Frontal cortex (tissue), 4 donors: Measurements from ENCODE around the gene CCDC92. TPM values are rescaled to one million over a fixed set of nuclear protein-coding genes. Genes with fewer than 3 reads are reported as not detected.

Source experiments
- DNase-seq, 2 donors: peaks; one replicate each; pipeline ENCODE4 v3.0.0; 2012; ENCODE audit warnings: low spot score in 2 of 2
- FAIRE-seq: peaks from 2 replicates; lab custom pipeline; 2012; peaks lifted over from hg19 to GRCh38; lab: Jason Lieb, UNC
- small RNA-seq: library from RNA; depleted of rRNA; stranded (forward); fragments of <200 nt; gene quantifications from one replicate; pipeline ENCODE3, GENCODE V24; 2014
- total RNA-seq: library from RNA; depleted of rRNA; stranded (reverse); fragments of >200 nt; gene quantifications from one replicate; pipeline ENCODE4 v1.2.3, GENCODE V29; 2014
- donor health status: control.
- donor health status: control.
- donor health status: control.

Gene CCDC92
- total RNA-seq, 1 donor from 2014 or later, result 14.7 TPM

GRCh38 chr12:123896767-123897166 lies 75.9 kb downstream of the CCDC92 start:
- FAIRE-seq (no peak), DNase-seq (no peak)

DNA sequence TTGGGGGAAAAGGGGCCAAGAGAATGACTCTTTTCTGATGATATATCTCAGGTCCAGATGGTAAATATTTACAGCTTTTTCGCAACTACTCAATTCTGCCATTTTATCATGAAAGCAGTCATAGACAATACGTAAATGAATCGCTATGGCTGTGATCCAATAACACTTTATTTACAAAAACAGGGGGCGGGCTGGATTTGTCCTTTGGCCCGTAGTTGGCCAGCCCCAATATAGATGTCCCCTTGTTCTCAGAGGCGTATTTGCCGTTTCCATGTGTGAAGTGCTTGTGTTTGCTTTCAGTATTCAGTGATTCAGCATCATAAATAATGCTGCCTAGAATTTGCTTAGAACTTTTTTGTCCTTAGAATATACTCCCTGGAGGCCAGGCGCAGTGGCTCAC lies 77.2 kb downstream of the CCDC92 start:
- FAIRE-seq (no peak), DNase-seq (no peak)

- DNase-seq, result no peak
- FAIRE-seq, result no peak
These were observed 77.7 kb downstream of the CCDC92 start for GRCh38 chr12:123894823-123895345.

DNA sequence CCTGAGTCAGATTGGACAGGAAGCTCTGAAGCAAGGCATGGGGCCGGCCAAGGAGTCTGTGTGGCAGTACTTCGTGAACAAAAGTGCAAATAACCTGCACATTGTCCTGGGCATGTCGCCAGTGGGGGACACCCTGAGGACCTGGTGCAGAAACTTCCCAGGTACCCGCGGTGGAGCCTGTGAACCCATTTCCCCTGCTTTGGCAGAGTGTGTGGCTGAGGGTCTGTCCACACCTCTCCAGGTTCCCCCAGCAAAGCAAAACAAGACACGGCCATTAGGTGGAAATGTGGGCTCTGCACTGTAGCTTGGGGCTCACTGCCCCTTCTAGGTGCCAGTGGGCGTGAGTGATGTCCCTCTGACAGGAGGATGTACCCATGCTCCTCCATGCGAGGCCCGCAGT lies 79.4 kb downstream of the CCDC92 start:
- no peak for DNase-seq
- FAIRE-seq, result no peak

GRCh38 chr12:123892853-123893252 lies 79.8 kb downstream of the CCDC92 start:
- DNase-seq (no peak), FAIRE-seq (no peak)

DNA sequence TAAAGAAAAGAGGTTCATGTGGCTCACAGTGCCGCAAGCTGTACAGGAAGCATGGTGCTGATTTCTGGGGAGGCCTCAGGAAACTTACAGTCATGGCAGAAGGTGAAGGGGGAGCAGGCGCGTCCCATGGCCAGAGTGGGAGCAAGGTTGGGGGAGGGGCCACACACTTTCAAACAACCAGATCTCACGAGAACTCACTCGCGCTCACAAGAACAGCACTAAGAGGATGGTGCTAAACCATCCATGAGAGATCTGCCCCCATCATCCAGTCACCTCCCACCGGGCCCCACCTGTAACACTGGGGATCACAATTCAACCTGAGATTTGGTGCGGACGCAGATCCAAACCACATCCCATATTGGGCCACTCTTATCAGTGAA lies 80.5 kb downstream of the CCDC92 start:
- no peak for DNase-seq
- FAIRE-seq, result no peak

- no peak for FAIRE-seq
- DNase-seq, result no peak
These were observed 81.0 kb downstream of the CCDC92 start for GRCh38 chr12:123891516-123892179.

- DNase-seq (no peak), FAIRE-seq (no peak)
These were observed 81.6 kb downstream of the CCDC92 start for GRCh38 chr12:123891011-123891410.

- FAIRE-seq (no peak), DNase-seq (no peak)
These were observed 82.1 kb downstream of the CCDC92 start for GRCh38 chr12:123890536-123890902.

DNA sequence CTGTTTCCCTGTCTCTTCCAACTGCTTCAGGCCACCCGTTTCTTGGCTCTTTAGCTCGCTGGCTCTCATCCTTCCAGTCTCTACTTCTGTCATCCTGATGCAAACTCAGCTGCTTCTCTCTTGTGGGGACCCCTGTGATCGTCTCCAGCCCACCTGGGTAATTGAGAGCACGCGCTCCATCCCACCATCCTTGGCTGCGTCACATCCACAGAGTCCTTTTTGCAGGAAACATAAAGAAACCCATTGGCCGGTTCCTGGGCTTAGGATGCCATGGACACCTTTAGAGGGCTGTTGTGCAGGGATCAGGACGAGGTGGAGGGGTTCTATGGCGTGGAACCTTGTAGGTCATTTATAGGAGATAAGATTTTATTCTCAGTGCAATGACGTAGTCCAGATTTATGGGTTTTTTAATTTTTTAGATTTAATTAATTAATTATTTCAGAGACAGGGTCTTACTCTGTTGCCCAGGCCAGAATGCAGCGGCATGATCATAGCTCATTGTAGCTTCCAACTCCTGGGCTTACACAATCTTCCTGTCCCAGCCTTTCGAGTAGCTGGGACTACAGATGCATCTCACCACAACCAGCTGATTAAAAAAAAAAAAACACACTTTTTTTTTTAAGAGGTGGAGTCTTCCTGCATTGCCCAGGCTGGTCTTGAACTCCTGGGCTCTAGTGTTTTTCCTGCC lies 82.6 kb downstream of the CCDC92 start:
- FAIRE-seq (no peak), DNase-seq (no peak)

DNA sequence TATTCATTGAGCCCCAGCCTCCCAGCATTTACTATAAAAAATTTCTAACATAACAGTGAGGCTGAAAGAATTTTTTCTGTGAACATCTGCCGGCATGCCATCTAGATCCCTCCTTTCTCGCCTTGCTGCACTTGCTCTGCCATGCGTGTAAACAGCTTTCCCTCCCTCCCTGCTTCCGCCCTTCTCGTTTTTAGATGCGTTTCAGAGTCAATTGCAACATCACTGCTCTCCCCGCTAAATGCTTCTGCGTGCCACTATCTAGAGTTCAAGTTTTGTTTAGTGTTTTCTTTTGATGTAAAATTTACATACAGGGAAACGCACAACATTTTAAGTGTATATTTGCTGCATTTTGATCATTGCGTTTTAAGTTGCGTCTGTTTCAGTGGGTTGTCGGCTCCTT lies 83.6 kb downstream of the CCDC92 start:
- DNase-seq (no peak), FAIRE-seq (no peak)

GRCh38 chr12:123886931-123887582 lies 85.6 kb downstream of the CCDC92 start:
- no peak for DNase-seq
- no peak for FAIRE-seq

GRCh38 chr12:123886258-123886657 lies 86.4 kb downstream of the CCDC92 start:
- FAIRE-seq, result no peak
- no peak for DNase-seq

Small RNA genes within 50 kb of the gene (small RNA-seq; reads per million reads assigned to genes)
- gene AC068790.4 (not detected), gene AC068790.6 (not detected)

Other genes starting within 250 kb of the CCDC92 start
- gene DNAH10, start 210.5 kb downstream of the CCDC92 start, total RNA-seq, result 22.4 TPM
- gene ZNF664, start 384 bp upstream of the CCDC92 start, total RNA-seq, result 53.8 TPM